Fibroblast of skin of scalp (primary cell): ENCODE data around the gene PYY. TPM values are rescaled to one million over a fixed set of nuclear protein-coding genes. Genes with fewer than 3 reads are reported as not detected.
"Not testable (repeated sequence)": the region's sequence is repeated elsewhere in the genome, so short reads cannot be mapped to it uniquely, and the experiment has no call there.

Experiments
- DNase-seq: peaks from one replicate; pipeline ENCODE4 v3.0.0-alpha.2; 2013
- polyA plus RNA-seq, 2 experiments: library from polyadenylated mRNA; unstranded; fragments of 120-200 nt; gene quantifications; one replicate each; pipeline ENCODE4 v1.2.1, GENCODE V29; 2013; ENCODE audit not compliant: insufficient read length in 2 of 2

The PYY gene
- polyA plus RNA-seq (2013, experiment 1 of 2; ENCODE audit: insufficient read length): not detected
- polyA plus RNA-seq (2013, experiment 2 of 2; ENCODE audit: insufficient read length): not detected

DNA sequence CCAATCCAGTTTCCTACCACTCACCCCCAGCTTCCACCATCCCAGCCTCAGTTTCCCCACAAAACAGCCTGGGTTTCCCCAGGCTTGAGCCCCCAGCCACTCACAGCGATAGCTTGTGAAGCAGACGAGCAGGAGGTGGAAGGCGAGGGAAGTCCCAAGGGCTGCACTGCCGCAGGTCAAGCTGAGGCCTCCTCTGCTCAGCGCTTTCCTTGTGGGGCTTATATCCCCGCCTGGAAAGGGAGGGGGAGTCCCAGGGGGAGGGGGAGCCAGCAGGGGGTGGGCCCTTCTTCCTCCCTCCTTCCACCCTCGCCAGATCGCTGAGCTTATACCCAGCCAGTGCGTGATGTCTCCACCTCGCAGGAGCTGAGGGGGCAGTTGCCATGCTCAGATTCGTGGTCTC lies at the start of gene PYY:
TSS of gene PYY (minus strand) at position 195 of the 400 bp plus-strand sequence. CDS start 457 bp downstream, outside the sequence.
- no peak for DNase-seq

DNA sequence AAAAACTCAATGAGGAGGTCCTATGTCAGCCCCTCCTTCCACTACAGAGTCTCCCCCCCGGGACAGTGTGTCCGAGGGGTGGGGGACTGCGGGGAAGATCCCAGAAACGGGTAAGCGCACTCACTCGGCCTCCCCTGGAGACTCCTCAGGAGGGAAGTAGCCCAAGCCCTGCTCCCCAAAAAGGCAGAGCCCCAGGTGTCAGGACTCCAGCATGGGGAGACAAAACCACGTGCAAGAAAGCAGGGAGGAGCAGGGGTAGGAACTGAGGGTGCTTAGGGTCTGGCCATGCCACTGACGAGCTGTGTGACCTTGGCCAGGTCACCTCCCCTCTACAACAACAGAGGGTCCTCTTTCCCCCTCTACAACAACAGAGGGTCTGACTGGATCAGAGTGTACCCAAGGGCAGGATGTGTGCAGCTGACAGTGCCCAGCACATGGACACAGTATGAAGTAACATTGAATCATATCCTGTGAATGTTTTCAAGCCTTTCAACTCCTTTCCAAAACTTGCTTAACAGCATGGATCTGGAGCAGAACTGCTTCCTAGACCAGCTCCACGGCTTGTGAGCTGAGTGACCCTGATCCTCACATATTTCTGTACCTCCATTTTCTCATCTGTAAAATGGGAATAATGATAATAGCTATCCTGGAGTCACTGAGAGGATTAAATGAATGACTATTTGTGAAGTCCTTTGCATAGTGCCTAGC lies 48.6 kb upstream of the PYY start:
- peak; percentile 72 for DNase-seq

DNA sequence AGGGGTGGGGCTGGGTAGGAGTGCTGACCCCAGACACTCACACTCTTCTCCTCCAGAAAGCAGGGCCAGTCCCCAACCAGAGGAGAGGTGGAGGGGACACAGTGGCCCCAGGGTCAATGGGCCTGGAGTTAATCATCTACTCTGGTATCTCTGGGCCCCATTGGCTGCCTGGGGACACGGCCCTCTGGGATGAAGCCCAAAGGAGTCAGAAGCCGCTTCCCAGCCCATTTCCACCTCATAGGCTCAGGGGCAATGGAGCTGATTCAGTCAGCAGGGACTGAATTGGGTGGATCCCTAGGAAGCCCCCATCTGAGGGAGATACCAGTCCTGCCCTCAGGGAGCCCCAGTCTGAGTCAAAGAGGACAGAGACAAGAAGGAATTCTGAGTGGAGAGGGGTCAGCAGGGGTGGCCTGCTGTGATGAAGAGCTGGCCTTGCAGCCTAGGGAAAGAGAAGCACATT lies 47.8 kb upstream of the PYY start:
- DNase-seq: no peak

DNA sequence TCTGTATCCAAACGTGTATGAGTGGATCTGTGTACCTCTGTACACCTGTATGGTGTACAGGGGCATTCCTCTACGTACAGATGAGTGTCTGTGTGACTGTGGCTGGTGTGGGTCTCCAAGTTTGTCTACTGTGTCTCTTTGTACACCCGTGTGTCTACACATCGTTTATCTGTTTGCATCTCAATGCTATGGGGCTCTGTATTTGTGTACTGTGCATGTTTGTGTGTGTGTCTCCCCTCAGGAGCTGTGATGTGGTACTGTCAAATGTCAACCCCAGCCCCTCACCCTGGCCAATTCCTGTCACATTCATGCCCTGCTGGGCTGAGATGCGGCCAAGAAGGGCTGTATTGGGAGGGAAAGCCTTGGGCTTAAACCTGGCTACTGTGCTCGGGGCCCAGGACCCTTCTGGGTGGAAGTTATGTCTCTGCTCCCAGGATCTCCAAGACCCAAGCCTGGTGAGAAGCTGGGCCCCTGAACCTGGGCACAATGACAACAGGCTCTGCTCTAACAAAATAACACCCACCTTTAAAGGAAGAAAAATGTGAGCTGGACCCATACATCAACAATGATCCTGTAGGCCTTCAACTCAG lies 47.2 kb upstream of the PYY start:
- no peak for DNase-seq

DNA sequence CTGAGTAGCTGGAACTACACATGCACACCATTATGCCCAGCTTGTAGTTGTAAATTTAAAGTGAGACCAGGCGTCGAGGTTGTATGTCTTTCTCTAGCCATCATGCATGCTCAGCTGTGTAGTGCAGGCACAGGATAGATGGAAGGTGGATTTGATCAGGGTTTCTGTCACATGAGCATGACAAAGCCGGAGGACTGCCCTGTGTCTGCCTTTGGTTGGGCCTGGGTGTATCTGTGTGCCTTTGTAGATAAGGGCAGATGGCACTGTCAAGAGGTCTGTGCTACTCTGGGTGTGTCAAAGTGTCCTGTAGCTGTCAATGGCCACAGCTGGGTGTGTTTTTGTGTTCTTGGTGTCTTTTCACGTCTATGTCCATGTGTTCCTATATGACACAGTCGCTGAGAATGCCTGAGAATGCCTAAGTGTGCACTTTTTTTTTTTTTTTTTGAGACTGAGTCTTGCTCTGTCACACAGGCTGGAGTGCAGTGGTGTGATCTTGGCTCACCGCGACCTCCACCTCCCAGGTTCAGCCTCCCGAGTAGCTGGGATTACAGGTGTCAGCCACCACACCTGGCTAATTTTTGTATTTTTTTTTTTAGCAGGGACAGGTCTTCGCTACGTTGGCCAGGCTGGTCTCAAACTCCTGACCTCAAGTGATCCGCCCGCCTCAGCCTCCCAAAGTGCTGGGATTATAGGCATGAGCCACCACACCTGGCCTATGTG lies 46.6 kb upstream of the PYY start:
- no peak for DNase-seq

DNA sequence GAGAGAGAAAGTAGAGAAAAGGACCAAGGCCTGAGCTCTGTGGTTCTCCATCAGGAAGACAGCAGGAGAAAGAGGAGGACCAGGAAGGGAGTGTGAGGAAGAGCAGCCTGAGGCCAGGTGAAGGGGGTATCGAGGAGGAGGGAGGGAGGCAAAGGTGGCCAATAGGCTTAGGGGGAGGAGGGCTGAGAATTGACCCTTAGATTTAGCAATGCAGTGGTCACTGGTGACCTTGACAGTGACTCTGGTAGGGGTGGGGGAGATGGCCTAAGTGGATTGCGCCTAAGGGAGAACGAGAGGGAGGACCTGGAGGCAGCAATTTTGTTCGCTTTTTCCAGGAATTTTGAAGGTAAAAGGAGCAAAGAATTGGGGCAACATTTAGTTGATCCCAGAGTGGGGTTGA lies 45.3 kb upstream of the PYY start:
- DNase-seq: no peak

DNA sequence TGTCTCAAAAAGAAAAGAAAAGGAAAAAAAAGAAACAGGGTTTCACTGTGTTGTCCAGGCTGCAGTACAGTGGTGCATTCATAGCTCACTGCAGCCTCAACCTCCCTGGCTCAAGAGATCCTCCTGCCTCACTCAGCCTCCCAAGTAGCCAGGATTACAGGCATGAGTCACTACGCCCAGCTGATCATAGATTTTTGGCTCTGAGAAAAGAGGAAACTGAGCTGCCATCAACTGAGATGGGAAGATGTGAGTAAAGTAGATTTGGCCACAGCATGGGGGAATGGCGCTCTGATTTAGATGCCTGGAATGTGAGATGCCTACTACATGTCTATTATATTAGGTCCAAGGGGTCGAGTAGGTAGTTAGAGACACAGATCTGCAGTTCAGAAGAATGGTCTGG lies 44.8 kb upstream of the PYY start:
- DNase-seq: peak; percentile 72

DNA sequence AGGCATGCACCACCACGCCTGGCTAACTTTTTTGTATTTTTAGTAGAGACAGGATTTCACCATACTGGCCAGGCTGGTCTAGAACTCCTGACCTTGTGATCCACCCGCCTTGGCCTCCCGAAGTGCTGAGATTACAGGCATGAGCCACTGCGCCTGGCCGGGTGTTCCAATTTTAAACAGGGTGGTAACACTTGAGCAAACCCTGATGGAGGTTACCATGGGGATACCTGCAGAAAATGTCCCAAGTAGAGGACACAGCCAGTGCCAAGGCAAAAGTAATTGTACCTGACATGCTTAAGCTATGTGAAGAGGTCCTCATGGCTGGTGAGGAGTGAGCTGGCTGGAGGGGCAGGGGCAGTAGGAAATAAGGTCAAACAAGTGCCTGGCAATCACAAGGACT lies 43.4 kb upstream of the PYY start:
- not testable (repeated sequence) for DNase-seq

DNA sequence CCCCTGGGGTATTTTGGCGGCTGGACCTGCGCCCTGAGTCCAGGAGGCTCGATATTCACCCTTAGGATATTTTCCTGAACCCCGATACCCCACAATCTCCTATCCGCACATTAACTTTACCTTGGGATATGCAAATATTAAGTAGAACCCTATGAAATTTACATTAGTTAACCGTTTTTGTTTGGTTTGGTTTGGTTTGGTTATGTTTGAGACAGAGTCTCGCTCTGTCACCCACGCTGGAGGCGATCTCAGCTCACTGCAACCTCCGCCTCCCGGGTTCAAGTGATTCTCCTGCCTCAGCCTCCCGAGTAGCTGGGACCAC lies 41.4 kb upstream of the PYY start:
- no peak for DNase-seq

DNA sequence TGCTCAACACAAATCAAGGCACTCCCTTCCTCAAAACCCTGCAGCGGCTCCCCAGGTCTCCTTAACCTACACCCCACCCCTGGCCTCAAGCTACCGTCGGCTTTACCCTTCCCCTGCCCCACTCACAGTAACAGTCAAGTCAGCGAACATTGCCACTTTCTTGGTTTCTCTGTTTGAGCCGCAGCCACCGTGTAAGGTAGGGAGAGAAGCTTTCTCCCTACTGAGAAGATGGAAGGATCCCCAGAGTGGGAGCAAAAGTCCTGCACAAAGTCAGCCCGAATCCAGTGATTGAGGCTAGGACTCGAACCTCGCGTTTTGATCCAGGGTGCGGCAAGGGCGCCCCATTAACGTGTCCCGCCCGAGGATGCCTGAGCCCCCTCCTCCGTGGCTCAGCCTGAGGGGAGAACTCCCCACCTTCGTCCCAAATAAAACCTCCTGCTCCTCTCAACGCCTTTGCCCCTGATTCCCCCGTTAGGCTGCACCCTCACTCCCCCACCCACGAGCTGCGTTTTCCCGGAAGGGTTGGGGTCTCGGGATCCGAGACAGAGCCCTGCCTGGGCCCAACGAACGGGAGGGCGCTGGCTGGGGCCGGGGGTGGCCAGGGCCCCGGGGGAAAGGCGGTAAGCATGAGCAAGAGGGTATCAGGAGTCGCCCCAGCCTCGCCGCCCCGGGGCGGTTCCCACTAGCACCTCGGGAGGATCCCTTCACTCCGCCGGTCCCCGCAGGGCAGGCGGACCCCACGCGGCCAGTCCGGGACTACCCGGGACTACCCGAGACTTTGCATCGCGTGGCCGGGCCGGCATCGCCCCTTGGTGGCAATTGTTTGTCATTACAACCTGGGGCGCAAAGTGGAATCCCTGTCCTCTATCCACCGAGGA lies 40.8 kb upstream of the PYY start:
- peak; percentile 71 for DNase-seq

DNA sequence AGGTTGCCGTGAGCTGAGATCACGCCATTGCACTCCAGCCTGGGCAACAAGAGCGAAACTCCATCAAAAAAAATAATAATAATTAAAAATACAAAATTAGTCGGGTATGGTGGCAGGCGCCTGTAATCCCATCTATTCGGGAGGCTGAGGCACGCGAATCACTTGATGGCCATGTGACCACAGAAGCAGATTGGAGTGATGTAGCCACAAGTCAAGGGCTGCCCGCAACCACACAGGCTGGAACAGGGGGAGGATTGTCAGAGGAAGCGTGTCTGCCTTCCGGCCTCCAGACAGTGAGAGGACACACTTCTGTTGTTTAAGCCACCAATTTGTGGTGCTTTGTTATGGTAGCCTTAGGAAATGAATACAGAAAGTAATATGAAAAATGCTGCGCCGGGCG lies 38.9 kb upstream of the PYY start:
- no peak for DNase-seq

DNA sequence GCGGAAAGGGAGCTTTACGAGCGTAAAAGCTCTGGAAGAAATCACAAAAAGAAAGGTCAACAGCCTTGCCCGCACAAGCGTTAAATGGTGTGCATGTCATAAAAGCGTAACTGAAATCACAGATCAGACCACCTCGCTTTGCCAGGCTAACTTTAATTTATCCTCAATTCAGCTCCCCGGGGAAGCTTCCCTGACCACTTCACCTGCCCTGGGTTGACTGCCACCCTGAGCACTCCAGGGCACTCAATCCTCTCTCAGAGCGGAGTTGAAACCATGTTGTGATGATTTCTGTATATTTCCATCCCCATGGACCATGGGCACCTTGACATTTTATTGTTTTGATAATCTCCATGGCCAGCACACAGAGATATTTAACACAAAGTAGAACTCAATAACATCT lies 34.6 kb upstream of the PYY start:
- no peak for DNase-seq

DNA sequence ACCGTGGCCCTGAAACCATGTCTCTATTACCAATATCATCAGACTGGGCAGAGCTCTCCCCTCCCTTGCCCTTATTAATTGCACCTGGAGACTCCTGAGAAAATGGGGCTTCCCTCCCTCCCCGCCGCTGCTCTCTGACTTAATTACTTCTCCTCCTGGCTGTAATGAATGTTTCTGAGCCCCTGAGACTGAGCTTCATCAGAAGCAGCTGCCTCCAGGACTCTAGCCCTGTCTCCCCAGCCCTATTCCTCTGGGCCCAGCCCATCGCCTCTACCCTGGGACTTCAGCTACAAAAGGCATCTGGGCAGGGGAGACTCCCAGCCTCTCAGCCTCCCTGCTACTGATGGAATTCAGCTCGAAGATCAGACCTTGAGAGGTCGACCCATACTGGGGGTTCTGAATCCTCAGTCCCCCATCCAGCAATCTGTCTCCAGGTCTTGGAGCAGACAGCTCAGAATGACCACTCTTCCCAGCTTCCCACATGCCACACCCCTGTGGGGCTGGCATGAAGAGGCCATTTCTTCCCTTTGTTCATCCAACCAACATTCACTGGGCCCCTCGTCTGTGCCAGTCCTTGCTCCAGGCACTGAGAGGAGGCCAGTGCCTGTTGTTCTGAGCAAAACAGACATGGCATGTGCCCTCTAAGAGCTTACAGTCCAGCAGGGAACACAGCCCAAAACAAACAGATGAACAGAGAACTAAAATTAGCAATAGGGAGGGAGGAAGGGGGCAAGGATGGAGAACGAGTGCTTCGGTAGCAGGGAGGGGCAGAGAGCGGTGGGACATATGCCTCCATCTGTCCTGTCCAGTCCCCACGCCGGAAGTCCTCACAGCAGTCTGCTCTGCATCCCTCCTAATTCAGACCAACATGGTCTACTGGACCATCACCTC lies 33.6 kb upstream of the PYY start:
- DNase-seq: no peak

DNA sequence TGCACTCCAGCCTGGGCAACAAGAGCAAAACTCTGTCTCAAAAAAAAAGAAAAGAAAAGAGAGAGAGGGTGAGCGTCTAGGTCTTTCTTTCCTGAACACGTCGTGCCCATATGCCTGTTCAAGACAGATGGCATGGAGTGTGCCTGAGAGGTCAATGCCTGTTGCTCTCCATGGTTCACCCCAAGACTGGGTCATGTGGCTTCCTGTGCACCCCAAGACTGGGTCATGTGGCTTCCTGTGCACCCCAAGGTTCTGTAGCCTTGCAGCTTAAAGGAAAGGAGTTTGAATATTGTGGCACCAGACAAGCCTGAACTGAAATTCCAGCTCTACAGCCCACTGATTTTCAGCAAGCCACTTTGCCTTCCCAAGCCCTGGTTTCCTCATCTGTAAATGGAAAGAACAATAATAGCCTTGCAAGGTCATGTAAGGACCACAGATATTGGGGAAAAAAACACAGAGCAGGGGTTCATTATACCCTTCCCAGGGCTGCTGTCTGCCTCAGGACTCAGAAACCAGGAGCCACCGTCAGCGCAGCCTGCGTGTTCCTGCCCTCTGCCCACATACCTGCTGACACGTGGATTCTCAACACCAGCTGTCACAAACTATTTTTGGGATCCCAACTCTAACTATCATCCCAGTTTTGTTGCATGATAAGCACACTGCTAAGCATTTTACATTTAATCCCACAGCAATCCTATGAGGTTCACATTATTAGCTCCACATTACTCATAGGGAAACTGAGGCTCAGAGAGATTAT lies 32.7 kb upstream of the PYY start:
- DNase-seq: no peak

DNA sequence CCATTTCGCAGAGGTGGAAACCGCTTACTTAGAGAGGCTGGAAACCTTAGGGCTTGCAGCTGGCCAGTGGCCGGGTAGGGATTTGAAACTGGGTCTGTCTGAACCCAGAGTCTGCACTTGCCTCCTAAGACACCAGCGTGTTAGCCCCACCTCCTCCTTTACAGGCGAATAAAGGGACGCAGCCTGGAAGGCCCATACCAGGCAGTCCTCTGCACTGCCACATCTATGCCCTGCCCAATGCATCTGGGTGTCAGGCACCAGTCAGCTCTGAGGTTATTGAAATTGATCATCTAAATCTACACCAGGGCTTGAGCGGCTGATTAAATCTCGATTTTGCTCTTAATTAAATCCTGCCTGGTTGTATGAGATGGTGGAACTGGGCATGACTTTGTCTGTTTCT lies 30.8 kb upstream of the PYY start:
- DNase-seq: no peak

DNA sequence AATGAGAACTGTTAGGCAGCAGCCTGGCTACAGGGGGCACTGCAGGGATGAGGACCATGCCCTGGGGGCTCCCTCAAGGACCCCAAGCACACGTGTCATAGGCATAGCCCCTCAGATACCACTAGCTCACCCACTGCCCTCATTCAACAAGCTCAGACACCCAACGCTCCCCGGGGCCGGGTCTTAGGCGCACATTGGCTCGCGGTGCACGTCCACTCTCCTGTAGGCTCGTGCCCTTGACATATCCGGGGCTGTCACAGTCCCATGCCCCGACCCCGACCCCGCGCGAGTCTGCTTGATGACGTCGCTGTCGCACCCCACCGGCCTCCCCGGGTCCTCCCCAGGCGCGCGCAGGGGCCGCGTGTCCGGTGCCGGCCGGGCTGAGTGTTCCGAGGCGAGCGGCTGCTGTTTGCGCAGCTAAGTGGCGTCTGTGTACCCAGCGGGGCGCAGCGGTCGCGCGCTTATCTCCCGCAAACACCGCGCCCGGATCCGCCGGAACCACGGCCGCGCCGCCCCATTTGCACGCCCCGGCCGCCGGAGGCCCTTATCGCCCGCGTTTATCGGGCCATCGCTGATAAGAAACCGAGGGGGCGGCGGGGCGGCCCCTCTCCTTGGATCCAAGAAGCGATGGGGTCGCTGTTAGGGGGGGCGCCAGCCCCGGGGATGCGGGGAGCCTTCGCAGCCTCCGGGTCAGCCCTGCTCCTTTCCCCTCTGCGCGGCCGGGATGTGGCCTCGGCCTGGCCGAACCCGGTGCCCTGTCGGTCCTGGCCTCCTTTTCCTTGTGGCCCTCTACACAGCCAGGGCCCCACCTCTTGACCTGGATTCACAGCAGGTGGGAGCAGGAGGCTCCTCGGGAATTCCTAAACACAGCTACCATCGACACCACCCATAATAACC lies 30.0 kb upstream of the PYY start:
- no peak for DNase-seq

DNA sequence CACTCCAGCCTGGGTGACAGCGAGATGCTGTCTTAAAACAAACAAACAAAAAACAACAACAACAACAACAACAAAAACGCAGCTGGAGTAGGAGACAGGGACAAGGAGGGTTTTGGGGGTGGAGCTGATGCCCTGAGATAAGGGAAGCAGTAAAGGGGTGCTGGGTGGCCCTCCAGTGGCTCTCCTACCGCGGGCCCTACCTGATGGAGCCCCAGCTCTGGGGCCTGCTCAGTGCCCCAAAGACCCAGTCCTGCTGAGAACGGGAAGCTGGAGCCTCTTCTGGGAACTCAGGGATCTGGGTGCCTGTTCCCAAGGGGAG lies 29.4 kb upstream of the PYY start:
- no peak for DNase-seq

DNA sequence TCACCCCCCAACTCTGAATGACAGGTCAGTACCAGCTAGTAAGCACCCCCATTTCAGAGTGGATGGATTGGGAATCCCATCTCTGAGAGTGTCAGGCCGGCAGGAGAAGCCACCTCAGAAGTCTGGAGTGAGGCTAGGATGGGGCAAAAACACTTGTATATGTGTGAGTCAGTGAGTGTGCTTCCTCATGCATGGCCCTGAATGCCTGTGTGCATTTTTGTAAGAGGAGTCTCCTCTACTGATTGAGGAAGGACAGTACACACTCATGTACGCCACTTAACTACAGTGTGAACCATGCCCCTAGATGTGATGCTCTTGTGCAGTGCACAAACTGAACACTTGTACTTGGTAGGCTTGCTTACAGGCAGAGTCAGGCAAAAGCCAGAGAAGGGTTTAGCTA lies 28.4 kb upstream of the PYY start:
- DNase-seq: no peak

DNA sequence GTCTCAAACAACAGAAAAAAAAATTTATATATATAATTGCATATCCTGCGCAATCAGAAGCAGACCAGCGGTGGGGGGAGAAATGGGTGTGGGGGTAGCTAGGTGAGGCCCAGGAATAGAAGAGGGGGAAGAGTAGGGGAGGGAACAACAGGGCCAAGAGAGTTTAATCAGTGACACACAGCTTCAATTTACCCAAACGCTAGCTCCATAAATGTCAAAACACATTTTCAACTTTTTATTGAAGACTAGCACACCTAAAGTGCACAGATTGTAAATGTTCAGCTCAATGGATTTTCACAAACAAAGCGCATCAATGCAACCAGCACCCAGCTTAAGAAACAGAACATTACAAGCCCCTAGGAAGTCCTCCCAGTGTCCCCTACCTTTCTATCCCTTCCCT lies 25.9 kb upstream of the PYY start:
- no peak for DNase-seq

DNA sequence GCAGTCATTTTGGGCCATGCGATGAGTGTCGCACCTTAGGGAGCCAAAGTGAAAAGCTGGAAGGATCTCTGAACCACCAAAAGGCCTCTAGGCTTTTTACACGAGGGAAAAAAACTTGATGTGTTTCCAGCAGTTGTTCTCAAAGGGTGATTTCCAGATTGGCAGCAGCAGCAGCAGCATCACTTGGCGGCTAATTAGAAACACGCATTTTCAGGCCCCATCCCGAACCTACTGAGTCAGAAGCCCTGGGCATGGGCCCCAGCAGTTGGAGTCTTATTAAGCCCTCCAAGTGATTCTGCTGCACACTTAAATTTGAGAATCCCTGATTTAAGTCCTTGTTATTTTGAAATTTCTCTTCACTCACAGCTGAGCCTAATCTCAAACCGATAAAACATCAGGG lies 25.3 kb upstream of the PYY start:
- peak; percentile 36 for DNase-seq
